HepG2 (cell line): ENCODE data around the gene FAM47A. TPM values are rescaled to one million over a fixed set of nuclear protein-coding genes. Genes with fewer than 3 reads are reported as not detected.

Source experiments
- ATAC-seq: fragments of 200-7000 bp; cut with Tn5 transposase; 3 replicates; pipeline ENCODE4 v1.9.1; 2020; ENCODE audit warnings: mild to moderate bottlenecking, moderate library complexity
- BruUV-seq: library from RNA; stranded (reverse); fragments of 400-500 nt; replicated peaks from 2 replicates; lab custom pipeline; 2021; lab: Mats Ljungman, UMichigan
- CTCF ChIA-PET: fragments of 300-600 bp; formaldehyde crosslinking; extraction: SDS; loops from one replicate; lab custom pipeline; 2021; ENCODE audit warnings: low total read pairs, inconsistent platforms, low intra/inter-chr PET ratio; lab: Yijun Ruan, JAX
- POLR2A ChIA-PET: fragments of 350-600 bp; sonication (Branson Sonifier 250); formaldehyde crosslinking; loops from one replicate; lab custom pipeline; 2020; ENCODE audit warnings: antibody characterized with exemption, inconsistent platforms; lab: Yijun Ruan, JAX
- DNase-seq: peaks from one replicate; pipeline ENCODE4 v3.0.0-alpha.2; 2015; ENCODE audit warnings: low spot score
- FAIRE-seq: peaks from 3 replicates; lab custom pipeline; 2011; peaks lifted over from hg19 to GRCh38; lab: Jason Lieb, UNC
- H2AFZ ChIP-seq: one replicate; pipeline ENCODE4 v1.6.1; 2011; ENCODE audit warnings: low read length, inconsistent platforms
- H3K27ac ChIP-seq: fragments of 300-600 bp; 3 replicates; pipeline ENCODE4 v1.8.0; 2011; ENCODE audit warnings: mixed run types, mild to moderate bottlenecking, mixed read lengths, low read length, inconsistent platforms; ENCODE audit not compliant: insufficient read depth; ENCODE audit errors: extremely low read length
- H3K27me3 ChIP-seq, 2 experiments: fragments of 200-600 bp in 1 of 2; 2 replicates in 1 of 2; 3 replicates in 1 of 2; pipeline versions ENCODE4 v1.6.0 to v1.8.0; 2011; ENCODE audit warnings: low read length in 2 of 2, mild to moderate bottlenecking in 2 of 2, moderate library complexity in 2 of 2, inconsistent platforms in 1 of 2; ENCODE audit not compliant: insufficient read depth in 2 of 2, control insufficient read depth in 1 of 2
- H3K36me3 ChIP-seq, 2 experiments: fragments of 200-600 bp in 1 of 2; replicated peaks in 1 of 2; 2 replicates in 1 of 2; 3 replicates in 1 of 2; pipeline versions ENCODE4 v1.5.1 to v1.8.0; 2011; ENCODE audit warnings: low read length in 2 of 2, inconsistent platforms in 1 of 2; ENCODE audit not compliant: insufficient read depth in 2 of 2, control insufficient read depth in 1 of 2
- H3K4me1 ChIP-seq: 2 replicates; pipeline ENCODE4 v1.5.1; 2012; ENCODE audit warnings: low read length, inconsistent platforms; ENCODE audit not compliant: insufficient read depth
- H3K4me2 ChIP-seq: 2 replicates; pipeline ENCODE4 v1.6.0; 2011; ENCODE audit warnings: low read depth, low read length, inconsistent platforms
- H3K4me3 ChIP-seq, 3 experiments: fragments of 200-600 bp in 1 of 3; sonication (generic), shearing (Covaris generic) in 1 of 3; replicated peaks in 1 of 3; 2 replicates each; pipeline ENCODE4 v1.5.1; 2011 to 2016; ENCODE audit warnings: low read length in 3 of 3, inconsistent platforms in 2 of 3, low read depth in 2 of 3, mild to moderate bottlenecking in 2 of 3, control low read depth in 1 of 3, mixed read lengths in 1 of 3; ENCODE audit not compliant: insufficient read depth in 1 of 3
- H3K79me2 ChIP-seq: one replicate; pipeline ENCODE4 v1.6.1; 2011; ENCODE audit warnings: low read length, inconsistent platforms; ENCODE audit not compliant: insufficient read depth
- H3K9ac ChIP-seq: 2 replicates; pipeline ENCODE4 v1.6.0; 2011; ENCODE audit warnings: mild to moderate bottlenecking, low read depth, low read length, inconsistent platforms; ENCODE audit not compliant: insufficient read depth
- H3K9me3 ChIP-seq: 2 replicates; pipeline ENCODE4 v1.5.1; 2012; ENCODE audit warnings: mild to moderate bottlenecking, low read length
- H4K20me1 ChIP-seq: 2 replicates; pipeline ENCODE4 v1.6.0; 2011; ENCODE audit warnings: inconsistent platforms, mild to moderate bottlenecking, low read length, moderate library complexity; ENCODE audit not compliant: insufficient read depth
- GABPB1 ChIP-seq: IDR thresholded peaks from 2 replicates; pipeline ENCODE4 v1.6.1; 2016; ENCODE audit warnings: mild to moderate bottlenecking, missing genetic modification reagents, moderate library complexity, missing compliant biosample characterization
- HCFC1 ChIP-seq: fragments of 150-350 bp; IDR thresholded peaks from 2 replicates; pipeline ENCODE4 v1.6.1; 2014; ENCODE audit warnings: low read depth, low read length
- KLF9 ChIP-seq: IDR thresholded peaks from 2 replicates; pipeline ENCODE4 v1.6.1; 2016; ENCODE audit warnings: low read depth
- MIER2 ChIP-seq: IDR thresholded peaks from 2 replicates; pipeline ENCODE4 v1.6.1; 2016; ENCODE audit warnings: missing biosample characterization, missing genetic modification reagents
- NR2F6 ChIP-seq, 2 experiments: IDR thresholded peaks; 2 replicates each; pipeline ENCODE4 v1.6.1; 2016; ENCODE audit warnings: antibody characterized with exemption in 1 of 2, mild to moderate bottlenecking in 1 of 2
- NRL ChIP-seq: sonication (generic); formaldehyde crosslinking; IDR thresholded peaks from 2 replicates; pipeline ENCODE4 v1.5.0; 2020; ENCODE audit warnings: missing genetic modification reagents, mild to moderate bottlenecking, moderate library complexity, borderline replicate concordance
- SATB2 ChIP-seq: sonication (generic); formaldehyde crosslinking; IDR thresholded peaks from 2 replicates; pipeline ENCODE4 v1.5.0; 2020; ENCODE audit warnings: missing genetic modification reagents
- SMAD3 ChIP-seq: sonication (generic); formaldehyde crosslinking; IDR thresholded peaks from 2 replicates; pipeline ENCODE4 v1.4.0; 2020; ENCODE audit warnings: missing genetic modification reagents
- SNAPC5 ChIP-seq: sonication (generic); formaldehyde crosslinking; IDR thresholded peaks from 2 replicates; pipeline ENCODE4 v1.8.1; 2023; ENCODE audit warnings: mild to moderate bottlenecking, missing genetic modification reagents, borderline replicate concordance
- TBX3 ChIP-seq: fragments of 450-650 bp; IDR thresholded peaks from 2 replicates; pipeline ENCODE4 v1.6.1; 2017; ENCODE audit warnings: antibody characterized with exemption, mild to moderate bottlenecking, inconsistent platforms, borderline replicate concordance
- THRA ChIP-seq: sonication (generic); formaldehyde crosslinking; IDR thresholded peaks from 2 replicates; pipeline ENCODE4 v1.4.0; 2020; ENCODE audit warnings: missing genetic modification reagents, borderline replicate concordance
- ZBTB43 ChIP-seq: sonication (generic); formaldehyde crosslinking; conservative IDR thresholded peaks from 2 replicates; pipeline ENCODE4 v1.4.0; 2020; ENCODE audit warnings: missing genetic modification reagents
- ZNF10 ChIP-seq: sonication (generic); formaldehyde crosslinking; IDR thresholded peaks from 2 replicates; pipeline ENCODE4 v1.4.0; 2020; ENCODE audit warnings: mild to moderate bottlenecking, low read depth, missing genetic modification reagents, borderline replicate concordance
- ZNF782 ChIP-seq: sonication (generic); formaldehyde crosslinking; IDR thresholded peaks from 2 replicates; pipeline ENCODE4 v1.4.0; 2020; ENCODE audit warnings: missing genetic modification reagents, mild to moderate bottlenecking, borderline replicate concordance
- WGBS: methylation state at CpG from one replicate; pipeline ENCODE4 v1.1.6; 2017; ENCODE audit warnings: low lambda C conversion rate; 5-methylcytosine and 5-hydroxymethylcytosine counted together
- in situ Hi-C: cut with HindIII; loops from 2 replicates; pipeline ENCODE4 v1.10.0; 2017; ENCODE audit warnings: low pct_unique_long_range_greater_than_20kb; ENCODE audit not compliant: extremely low pct_ligation_motif_present
- intact Hi-C: fragments of 100-400 bp; cut with micrococcal nuclease; formaldehyde crosslinking; loops from one replicate; pipeline ENCODE4 v1.10.0; 2022; ENCODE audit not compliant: unreplicated experiment
- polyA plus RNA-seq, 8 experiments: library from polyadenylated mRNA; depleted of rRNA in 3 of 8; stranded (reverse) in 7 of 8; unstranded in 1 of 8; fragments of >200 nt; fragmentation: Illumina TruSeq in 4 of 8; extraction: Trizol in 4 of 8; gene quantifications; 2 replicates each; pipeline versions ENCODE4 v1.2.1 to v1.2.3, GENCODE V29; 2011 to 2016; ENCODE audit warnings: low read depth in 4 of 8, missing spikeins in 1 of 8, mixed read lengths in 1 of 8; ENCODE audit not compliant: insufficient read depth in 1 of 8
- total RNA-seq, 5 experiments: library from RNA; depleted of rRNA; stranded (reverse); fragments of >200 nt; fragmentation: Illumina TruSeq; extraction: Trizol; gene quantifications; 2 replicates each; pipeline ENCODE4 v1.2.3, GENCODE V29; 2016; ENCODE audit warnings: low read depth in 1 of 5

The FAM47A gene
- total and polyA plus RNA-seq, 2 of the 13 experiments (the other 11 are each of a cell fraction or from before 2014, with no cell fraction given): not detected

GRCh38 chrX:34126011-34126410 lies 6.1 kb downstream of the FAM47A start:
- no peak for ATAC-seq
- FAIRE-seq: no peak
- Histone ChIP-seq H2AFZ (no peak overlapping the region), H3K4me1 (no peaks in the 10 kb centered on the region), H3K36me3 (no peaks in the 10 kb centered on the region), H4K20me1 (no peaks in the 10 kb centered on the region), H3K9me3 (peaks cover 22% of the 10 kb centered on the region; the same call in 1 of the 2 replicates), H3K27me3 (no peaks in the 10 kb centered on the region), H3K4me3 (no peak overlapping the region), H3K4me2 (no peak overlapping the region), H3K9ac (no peak overlapping the region), H3K27ac (no peak overlapping the region), H3K79me2 (no peaks in the 10 kb centered on the region)
- in situ Hi-C loops: no loop called here
- WGBS: no CpG with 5 or more reads among the region's 5 CpGs
- no peak for TF ChIP-seq MIER2 (CRISPR knock-in tag)
- no peak for TF ChIP-seq SNAPC5 (CRISPR knock-in tag)
- TF ChIP-seq HCFC1: no peak
- no peak for TF ChIP-seq GABPB1 (CRISPR knock-in tag)
- no peak for TF ChIP-seq TBX3
- no peak for TF ChIP-seq NRL (CRISPR knock-in tag)
- TF ChIP-seq ZNF782: no peak
- TF ChIP-seq THRA (CRISPR knock-in tag): no peak
- no peak for TF ChIP-seq NR2F6 (IDR thresholded peaks at IDR 0.05)
- no peak for TF ChIP-seq NR2F6 (CRISPR knock-in tag; IDR thresholded peaks at IDR 0.05)
- TF ChIP-seq SMAD3 (CRISPR knock-in tag): no peak
- no peak for TF ChIP-seq ZNF10 (CRISPR knock-in tag)
- no peak for TF ChIP-seq ZBTB43 (CRISPR knock-in tag)
- no peak for TF ChIP-seq SATB2
- TF ChIP-seq KLF9 (CRISPR knock-in tag): no peak
- ChIA-PET POLR2A (no interaction called here), CTCF (no interaction called here)
- BruUV-seq: no TSS peak
- intact Hi-C loops: no loop called here
- DNase-seq: no peak
